Mammary epithelial cell (primary cell): Measurements from ENCODE around the gene FIBCD1.

Source experiments
- EZH2 ChIP-seq: IDR thresholded peaks from 2 replicates; pipeline ENCODE4 v1.6.1; 2012; ENCODE audit warnings: low read length, inconsistent platforms, borderline replicate concordance
- TF ChIP-seq, protein P1 (sequence below), 2 donors: IDR thresholded peaks in 1 of 2; conservative IDR thresholded peaks in 1 of 2; 2 replicates each; pipeline ENCODE4 v1.5.1; 2011 to 2012; ENCODE audit warnings: inconsistent platforms in 2 of 2, low read length in 2 of 2, mild to moderate bottlenecking in 2 of 2, control low read depth in 1 of 2, low read depth in 1 of 2; ENCODE audit not compliant: insufficient read depth in 1 of 2; ENCODE audit errors: extremely low read depth in 1 of 2

DNA sequence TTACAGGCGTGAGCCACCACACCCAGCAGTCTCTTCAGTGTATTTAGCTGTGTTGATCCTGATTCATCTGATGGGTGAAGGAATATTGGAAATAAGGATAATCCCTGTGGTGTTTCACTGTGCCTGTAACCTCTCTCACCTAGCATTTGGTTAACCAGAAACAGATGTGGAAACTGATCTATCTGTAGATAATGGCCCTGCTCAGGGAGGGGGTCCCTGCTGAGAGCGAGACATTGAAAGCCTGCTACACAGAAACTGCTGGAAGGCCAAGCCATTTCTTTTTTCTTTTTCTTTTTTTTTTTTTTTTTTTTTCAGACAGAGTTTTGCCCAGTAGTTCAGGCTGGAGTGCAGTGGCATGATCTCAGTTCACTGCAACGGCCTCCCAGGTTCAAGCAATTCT lies 70.8 kb downstream of the FIBCD1 start:
- TF ChIP-seq, protein P1, sequence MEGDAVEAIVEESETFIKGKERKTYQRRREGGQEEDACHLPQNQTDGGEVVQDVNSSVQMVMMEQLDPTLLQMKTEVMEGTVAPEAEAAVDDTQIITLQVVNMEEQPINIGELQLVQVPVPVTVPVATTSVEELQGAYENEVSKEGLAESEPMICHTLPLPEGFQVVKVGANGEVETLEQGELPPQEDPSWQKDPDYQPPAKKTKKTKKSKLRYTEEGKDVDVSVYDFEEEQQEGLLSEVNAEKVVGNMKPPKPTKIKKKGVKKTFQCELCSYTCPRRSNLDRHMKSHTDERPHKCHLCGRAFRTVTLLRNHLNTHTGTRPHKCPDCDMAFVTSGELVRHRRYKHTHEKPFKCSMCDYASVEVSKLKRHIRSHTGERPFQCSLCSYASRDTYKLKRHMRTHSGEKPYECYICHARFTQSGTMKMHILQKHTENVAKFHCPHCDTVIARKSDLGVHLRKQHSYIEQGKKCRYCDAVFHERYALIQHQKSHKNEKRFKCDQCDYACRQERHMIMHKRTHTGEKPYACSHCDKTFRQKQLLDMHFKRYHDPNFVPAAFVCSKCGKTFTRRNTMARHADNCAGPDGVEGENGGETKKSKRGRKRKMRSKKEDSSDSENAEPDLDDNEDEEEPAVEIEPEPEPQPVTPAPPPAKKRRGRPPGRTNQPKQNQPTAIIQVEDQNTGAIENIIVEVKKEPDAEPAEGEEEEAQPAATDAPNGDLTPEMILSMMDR (conservative IDR thresholded peaks at IDR 0.05 in 1 of 2, IDR thresholded peaks at IDR 0.05 in 1 of 2; ENCODE audit: extremely low read depth in 1 of 2, insufficient read depth in 1 of 2, low read depth in 1 of 2, low read length in 2 of 2), result no peak
- TF ChIP-seq EZH2, result no peak
